ENCODE results near the gene RAB11FIP5.
"Not testable (repeated sequence)": the region's sequence is repeated elsewhere in the genome, so short reads cannot be mapped to it uniquely, and the experiment has no call there.

The RAB11FIP5 gene

DNA sequence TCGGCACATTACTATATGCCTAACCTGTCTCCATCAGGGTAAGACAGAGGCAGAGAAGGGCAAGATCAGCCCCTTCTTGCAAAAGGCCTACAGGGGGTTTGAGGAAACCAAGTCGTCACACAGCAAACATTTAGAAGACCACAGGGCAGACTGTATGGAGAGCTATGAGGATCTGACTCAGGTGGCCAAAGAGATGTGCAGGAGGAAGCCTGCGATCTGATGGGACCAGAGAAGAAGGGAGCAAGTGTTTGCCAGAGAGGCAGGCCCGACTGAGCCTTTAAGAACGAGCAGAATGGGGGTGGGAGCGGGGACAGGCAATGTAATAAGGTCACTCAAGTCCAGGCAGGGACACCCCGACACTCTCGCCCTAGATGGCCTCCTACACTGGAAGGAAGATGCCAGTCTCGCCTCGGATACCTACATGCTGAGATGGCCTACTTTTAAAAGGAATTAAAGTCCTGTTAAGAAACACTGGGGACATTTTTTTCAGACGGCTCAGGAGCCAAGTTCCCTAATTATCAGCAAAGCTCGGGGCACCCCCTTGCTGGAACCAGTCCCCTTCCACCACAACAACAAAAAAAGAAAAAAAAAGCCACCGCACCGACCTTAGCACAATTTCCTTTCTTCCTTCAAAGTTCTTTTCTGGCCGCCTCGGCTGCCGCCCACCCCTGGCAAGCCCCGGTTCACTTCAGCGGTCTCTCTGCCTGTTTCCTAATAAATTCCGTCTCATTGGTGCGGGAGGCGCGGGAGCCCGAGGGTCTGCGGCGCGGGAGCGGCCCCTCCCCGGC is 42.7 kb downstream of the RAB11FIP5 start:
- no peak for DNase-seq (ENCODE audit: low spot score)

DNA sequence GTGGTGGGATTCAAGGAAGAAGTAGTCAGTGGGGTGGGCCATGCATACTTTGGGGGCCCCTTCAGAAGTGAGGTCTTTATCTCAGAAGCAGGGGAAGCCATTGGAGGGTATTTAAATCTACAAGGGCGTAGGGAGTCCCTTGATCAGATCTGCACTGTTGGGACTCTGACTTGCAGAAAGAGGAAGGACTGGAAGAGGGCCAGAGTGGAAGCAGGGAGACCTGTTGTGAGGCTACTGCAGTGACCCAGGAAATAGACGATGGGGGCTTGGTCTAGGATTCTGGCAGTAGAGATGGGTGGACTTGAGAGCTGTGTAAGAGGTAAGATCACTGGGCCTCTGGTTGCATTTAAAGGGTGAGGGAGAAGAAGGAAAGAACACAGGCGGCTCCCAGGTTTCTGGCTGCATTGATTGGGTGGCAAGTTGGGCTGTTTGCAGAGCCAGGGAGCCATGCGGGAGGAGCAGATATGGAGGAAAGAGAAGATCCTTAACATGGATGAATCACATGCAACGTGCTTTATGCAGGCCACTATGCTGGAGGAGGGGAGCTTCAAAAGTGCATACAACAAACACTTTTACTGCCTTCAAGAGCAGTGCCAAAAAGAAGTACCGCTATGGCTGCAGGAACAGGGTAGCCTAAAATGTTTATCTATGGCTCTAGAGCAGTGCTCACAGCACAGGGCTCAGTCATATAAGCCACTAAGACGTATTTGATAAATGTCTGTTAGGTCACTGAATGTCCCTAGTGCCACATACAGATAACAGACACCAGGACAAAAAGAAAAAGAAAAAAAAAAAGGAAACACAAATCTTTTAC is 43.5 kb downstream of the RAB11FIP5 start:
- no peak for DNase-seq (ENCODE audit: low spot score)

DNA sequence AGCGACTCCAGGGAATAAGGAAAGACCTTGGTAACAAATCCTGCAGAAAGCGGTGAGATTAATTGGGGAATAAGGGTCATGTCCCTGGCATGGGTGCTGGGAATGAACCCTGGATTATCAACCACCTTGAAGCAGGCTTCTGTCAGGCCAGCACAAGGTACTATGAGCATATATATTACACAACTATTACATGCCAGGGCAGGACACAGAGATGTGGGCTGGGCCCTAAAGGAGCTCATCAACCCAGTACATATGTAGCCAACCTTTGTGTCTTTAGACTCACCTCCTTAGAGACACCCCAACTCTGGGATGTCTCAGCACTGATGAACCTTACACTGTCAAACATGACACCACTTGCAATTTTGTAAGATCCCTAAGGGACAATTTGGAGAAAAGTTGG is 44.6 kb downstream of the RAB11FIP5 start:
- DNase-seq (ENCODE audit: low spot score): no peak

GRCh38 chr2:73067043-73067442 is 45.7 kb downstream of the RAB11FIP5 start:
- no peak for DNase-seq (ENCODE audit: low spot score)

DNA sequence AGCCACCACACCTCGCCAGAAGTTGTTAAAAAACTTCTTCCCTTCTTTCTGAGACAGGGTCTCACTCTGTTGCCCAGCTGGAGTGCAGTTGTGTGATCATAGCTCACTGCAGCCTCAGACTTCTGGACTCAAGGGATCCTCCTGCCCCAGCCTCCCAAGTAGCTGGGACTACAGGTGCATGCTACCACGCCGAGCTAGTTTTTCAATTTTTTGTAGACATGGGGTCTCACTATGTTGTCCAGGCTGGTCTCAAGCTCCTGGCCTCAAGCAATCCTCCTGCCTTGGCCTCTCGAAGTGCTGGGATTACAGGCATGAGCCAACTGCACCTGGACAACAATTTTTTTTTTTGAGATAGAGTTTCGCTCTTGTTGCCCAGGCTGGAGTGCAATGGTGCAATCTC is 47.7 kb downstream of the RAB11FIP5 start:
- DNase-seq (ENCODE audit: low spot score): not testable (repeated sequence)

DNA sequence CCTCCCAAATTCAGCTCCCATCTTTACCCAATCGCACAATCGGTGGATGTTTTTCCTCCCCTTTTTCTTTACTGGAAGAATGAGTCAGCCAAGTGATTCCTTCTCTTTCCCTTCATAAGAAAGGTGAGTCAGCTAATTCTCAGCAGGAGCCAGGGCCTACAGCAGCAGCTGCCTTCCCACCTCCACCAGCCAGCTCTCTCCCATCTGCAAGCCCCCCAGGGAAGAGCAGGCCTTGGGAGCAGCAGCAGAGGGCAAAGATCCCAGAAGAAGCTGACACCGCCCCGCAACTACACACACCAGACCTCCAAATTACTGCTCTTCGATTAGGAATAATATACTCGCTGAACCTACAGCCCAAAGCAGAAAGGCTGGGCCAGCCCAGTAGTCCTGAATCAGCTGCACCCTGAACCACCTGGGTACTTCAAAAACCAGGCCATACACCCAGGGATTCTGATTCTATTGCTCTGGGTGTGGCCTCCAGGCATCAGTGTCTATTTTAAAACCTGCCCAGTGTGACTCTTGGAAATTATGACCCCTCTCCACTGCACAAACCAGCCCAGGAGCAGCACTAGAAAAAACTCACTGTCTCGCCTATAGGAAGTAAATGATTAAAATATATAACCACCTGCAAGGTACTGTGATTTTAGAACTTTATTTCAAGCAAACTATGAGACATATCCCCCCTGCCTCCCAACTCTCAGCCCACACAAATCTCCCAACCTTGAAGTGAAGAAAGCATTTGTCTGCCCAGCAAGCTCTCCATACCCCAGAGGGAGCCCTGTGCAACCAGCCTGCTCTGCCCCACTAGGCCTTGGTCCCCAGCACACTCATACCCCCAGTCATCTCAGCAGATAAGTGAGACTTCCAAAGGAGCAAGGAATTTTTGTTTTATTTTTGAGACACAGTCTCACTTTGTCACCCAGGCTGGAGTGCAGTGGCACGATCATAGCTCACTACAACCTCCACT is 48.6 kb downstream of the RAB11FIP5 start:
- DNase-seq (ENCODE audit: low spot score): no peak

DNA sequence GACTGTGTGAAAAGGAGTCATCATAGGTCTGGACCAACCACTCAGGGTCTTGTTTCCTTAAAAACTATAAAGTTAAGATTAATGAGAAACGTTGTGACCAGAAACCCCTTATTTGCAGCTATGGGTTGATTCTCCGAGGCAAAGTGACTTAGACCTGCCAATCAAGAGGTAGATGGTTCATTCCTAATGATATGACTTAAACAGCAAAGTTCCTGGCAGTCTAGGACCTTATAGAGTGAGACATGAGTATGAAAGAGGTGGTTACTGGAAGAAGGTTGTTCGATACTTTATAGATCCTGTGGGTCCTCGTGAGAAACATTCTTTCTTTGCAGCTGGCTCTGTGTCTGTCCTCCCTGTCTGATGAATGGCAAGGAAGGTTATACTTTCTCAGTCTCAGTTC is 49.3 kb downstream of the RAB11FIP5 start:
- no peak for DNase-seq (ENCODE audit: low spot score)

DNA sequence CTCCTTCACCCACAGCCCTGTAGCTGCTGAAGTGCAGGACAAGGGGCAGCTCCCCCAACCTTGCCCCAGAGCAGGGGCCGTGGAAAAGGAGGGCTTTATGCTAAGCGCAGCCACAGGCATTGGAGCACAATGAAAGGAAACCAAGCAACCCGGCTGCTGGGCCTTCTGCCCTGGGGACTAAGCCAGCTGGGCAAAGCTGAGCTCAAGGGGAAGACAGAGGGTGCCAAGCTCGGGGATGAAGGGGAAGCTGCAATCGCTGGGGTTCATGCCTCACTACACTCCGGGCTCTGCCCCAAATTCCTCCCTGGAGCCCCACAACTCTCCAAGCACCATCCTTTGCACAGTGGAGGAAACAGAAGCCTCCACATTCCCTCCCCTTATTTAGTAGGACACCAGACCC is 53.6 kb downstream of the RAB11FIP5 start:
- DNase-seq (ENCODE audit: low spot score): no peak

- DNase-seq (ENCODE audit: low spot score): no peak
These were observed 57.8 kb downstream of the RAB11FIP5 start for GRCh38 chr2:73054980-73055379.

GRCh38 chr2:73053316-73054114 is 59.2 kb downstream of the RAB11FIP5 start:
- DNase-seq (ENCODE audit: low spot score): no peak

- DNase-seq (ENCODE audit: low spot score): no peak
These were observed 62.6 kb downstream of the RAB11FIP5 start for GRCh38 chr2:73050121-73050545.

- no peak for DNase-seq (ENCODE audit: low spot score)
These were observed 68.6 kb downstream of the RAB11FIP5 start for GRCh38 chr2:73043929-73044832.

GRCh38 chr2:73043276-73043675 is 69.5 kb downstream of the RAB11FIP5 start:
- no peak for DNase-seq (ENCODE audit: low spot score)

DNA sequence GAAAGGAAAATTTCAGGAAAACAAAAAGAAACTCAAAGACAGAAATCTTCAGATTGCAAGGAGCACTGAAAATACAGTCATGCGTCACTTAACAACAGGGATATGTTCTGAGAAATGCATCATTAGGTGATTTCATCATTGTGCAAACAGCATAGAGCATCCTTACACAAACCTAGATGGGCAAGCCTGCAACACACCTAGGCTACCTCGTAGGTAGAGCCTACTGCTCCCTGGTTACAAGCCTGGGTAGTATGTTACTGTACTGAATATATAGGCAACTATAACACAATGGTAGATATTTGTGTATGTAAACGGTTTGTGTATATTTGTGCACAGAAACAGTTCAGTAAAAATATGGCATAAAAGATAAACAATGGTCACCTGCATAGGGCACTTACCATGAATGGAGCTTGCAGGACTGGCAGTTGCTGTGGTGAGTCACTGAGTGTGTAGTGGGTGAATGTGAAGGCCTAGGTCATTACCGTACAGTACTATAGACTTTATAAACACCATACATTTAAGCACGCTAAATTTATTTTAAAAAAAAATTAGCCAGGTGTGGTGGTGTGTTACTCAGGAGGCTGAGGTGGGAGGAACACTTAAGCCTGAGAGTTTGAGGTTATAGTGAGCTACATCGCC is 74.7 kb downstream of the RAB11FIP5 start:
- no peak for DNase-seq (ENCODE audit: low spot score)

GRCh38 chr2:73036766-73037165 is 76.0 kb downstream of the RAB11FIP5 start:
- DNase-seq (ENCODE audit: low spot score): no peak

DNA sequence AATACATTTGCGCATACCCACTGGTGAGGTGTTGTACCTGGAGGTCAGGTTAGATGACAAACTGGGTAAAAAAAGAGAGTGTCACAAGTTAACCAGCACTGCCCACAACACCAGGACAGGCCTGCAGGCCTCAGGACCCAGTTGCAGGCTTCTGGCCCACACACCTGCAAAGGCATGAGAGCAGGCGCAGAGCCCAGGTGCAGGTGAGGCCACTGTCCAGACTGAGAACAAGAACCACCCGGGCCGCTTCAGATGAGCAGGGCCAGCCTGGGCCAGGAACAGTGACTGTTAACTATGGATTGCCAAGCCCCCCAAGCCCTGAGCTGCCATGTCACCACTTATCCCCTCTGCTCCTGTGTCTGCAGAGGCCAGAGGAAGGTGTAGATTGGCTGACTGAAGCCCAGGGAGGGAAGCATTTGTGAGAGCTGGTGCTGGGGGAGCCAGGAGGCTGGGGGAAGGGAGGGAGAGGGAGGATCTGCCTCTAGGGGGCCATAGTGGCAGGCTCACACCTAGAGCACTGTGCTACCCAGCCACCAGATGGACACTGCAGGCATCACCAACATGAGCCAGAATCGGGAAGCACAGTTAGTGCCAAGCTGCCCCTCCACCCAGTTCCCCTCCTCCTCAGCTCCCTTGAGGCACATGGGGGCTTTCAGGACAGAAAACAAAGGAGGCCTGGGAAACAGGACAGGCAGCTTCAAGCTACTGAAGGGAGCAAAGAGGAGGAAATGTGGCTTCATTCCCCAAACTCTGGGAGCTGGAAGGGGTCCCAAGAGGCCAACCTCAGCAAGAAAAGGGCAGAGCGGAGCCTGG is 76.6 kb downstream of the RAB11FIP5 start:
- DNase-seq (ENCODE audit: low spot score): no peak

DNA sequence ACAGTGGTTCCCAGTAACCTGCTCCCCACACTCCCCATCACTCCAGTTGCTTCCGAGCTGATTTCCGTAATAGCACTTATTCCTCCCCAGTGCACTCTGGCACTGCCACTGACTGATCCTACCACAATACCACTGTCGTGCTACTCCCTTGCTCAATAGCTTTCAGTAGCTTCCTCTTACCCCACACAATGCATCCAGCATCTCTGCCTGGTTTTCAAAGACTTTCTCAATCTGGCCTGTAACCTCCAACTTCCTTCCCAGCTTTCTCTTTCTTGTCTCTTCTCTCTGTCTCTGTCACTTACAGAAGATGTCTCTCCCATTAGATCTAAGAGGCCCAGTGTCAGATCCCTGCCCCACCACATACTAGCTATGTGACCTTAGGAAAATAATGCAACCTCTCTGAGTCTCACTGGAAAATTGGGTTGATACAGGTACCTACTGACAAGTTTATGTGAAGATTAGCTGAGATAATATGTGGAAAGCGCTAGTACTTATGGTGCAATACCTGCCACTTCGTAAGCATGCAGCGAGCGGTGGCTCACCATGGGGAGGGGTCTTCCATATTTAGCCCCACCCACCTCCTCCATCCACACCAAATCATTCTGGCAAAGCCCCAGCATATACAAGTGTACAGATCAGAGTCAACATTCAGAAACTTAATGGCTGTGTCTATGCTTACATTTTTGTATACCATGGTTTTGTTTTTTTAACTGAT is 77.9 kb downstream of the RAB11FIP5 start:
- DNase-seq (ENCODE audit: low spot score): no peak

GRCh38 chr2:73033766-73034381 is 78.9 kb downstream of the RAB11FIP5 start:
- DNase-seq (ENCODE audit: low spot score): no peak
